HepG2 (cell line): ENCODE measurements around the gene EMP2. TPM values are rescaled to one million over a fixed set of nuclear protein-coding genes. Genes with fewer than 3 reads are reported as not detected.

Source experiments
- BCLAF1 ChIP-seq: fragments of 450-650 bp; IDR thresholded peaks from 2 replicates; pipeline ENCODE4 v1.6.1; 2017; ENCODE audit warnings: mild to moderate bottlenecking
- CEBPB ChIP-seq: IDR thresholded peaks from 2 replicates; pipeline ENCODE4 v1.6.1; 2011; ENCODE audit warnings: low read depth, low read length, improper control_type of control experiment, borderline replicate concordance
- GATAD2A ChIP-seq: IDR thresholded peaks from 2 replicates; pipeline ENCODE4 v1.6.1; 2016
- HMGA1 ChIP-seq: sonication (generic); formaldehyde crosslinking; conservative IDR thresholded peaks from 2 replicates; pipeline ENCODE4 v1.4.0; 2020; ENCODE audit warnings: missing genetic modification reagents
- KDM3A ChIP-seq: IDR thresholded peaks from 2 replicates; pipeline ENCODE4 v1.6.1; 2018; ENCODE audit warnings: low read depth, missing compliant biosample characterization
- KLF16 ChIP-seq, 2 experiments: sonication (generic) in 1 of 2; formaldehyde crosslinking in 1 of 2; IDR thresholded peaks; 2 replicates each; pipeline versions ENCODE4 v1.6.1 to v1.8.0; 2016 to 2023; ENCODE audit warnings: missing genetic modification reagents in 2 of 2, missing compliant biosample characterization in 1 of 2
- MAZ ChIP-seq, 2 experiments: sonication (generic) in 1 of 2; formaldehyde crosslinking in 1 of 2; IDR thresholded peaks; 2 replicates each; pipeline versions ENCODE4 v1.5.0 to v1.6.1; 2012 to 2020; ENCODE audit warnings: low read depth in 2 of 2, mild to moderate bottlenecking in 2 of 2, borderline replicate concordance in 1 of 2, improper control_type of control experiment in 1 of 2, low read length in 1 of 2, missing genetic modification reagents in 1 of 2, moderate library complexity in 1 of 2
- NFYC ChIP-seq: IDR thresholded peaks from 2 replicates; pipeline ENCODE4 v1.6.1; 2016; ENCODE audit warnings: missing genetic modification reagents, missing compliant biosample characterization
- NR2F2 ChIP-seq: IDR thresholded peaks from 2 replicates; pipeline ENCODE4 v1.6.1; 2012; ENCODE audit warnings: low read depth, inconsistent platforms, borderline replicate concordance
- SALL1 ChIP-seq: sonication (generic); formaldehyde crosslinking; IDR thresholded peaks from 2 replicates; pipeline ENCODE4 v1.8.0; 2022; ENCODE audit warnings: mild to moderate bottlenecking, missing genetic modification reagents
- SAP130 ChIP-seq: IDR thresholded peaks from 2 replicates; pipeline ENCODE4 v1.6.1; 2016; ENCODE audit warnings: low read depth
- SKI ChIP-seq: fragments of 450-650 bp; IDR thresholded peaks from one replicate; pipeline ENCODE4 v1.6.1; 2018; ENCODE audit warnings: mild to moderate bottlenecking; ENCODE audit not compliant: partially characterized antibody
- SP2 ChIP-seq: sonication (generic); formaldehyde crosslinking; IDR thresholded peaks from 2 replicates; pipeline ENCODE4 v1.5.1; 2020; ENCODE audit warnings: mild to moderate bottlenecking, missing genetic modification reagents
- TAF1 ChIP-seq: sonication (generic); formaldehyde crosslinking; IDR thresholded peaks from 2 replicates; pipeline ENCODE4 v1.4.0; 2020; ENCODE audit warnings: missing genetic modification reagents
- TCF12 ChIP-seq, 2 experiments: fragments of 450-650 bp in 1 of 2; sonication (generic) in 1 of 2; formaldehyde crosslinking in 1 of 2; IDR thresholded peaks; 2 replicates each; pipeline versions ENCODE4 v1.6.1 to v1.8.0; 2017 to 2022; ENCODE audit warnings: antibody characterized with exemption in 1 of 2, mild to moderate bottlenecking in 1 of 2, missing genetic modification reagents in 1 of 2, moderate library complexity in 1 of 2
- THYN1 ChIP-seq: sonication (generic); formaldehyde crosslinking; IDR thresholded peaks from 2 replicates; pipeline ENCODE4 v1.8.1; 2023; ENCODE audit warnings: low read depth, mild to moderate bottlenecking, moderate library complexity, missing genetic modification reagents, borderline replicate concordance
- ZBTB46 ChIP-seq: sonication (generic); formaldehyde crosslinking; IDR thresholded peaks from 2 replicates; pipeline ENCODE4 v1.4.0; 2020; ENCODE audit warnings: mild to moderate bottlenecking, missing genetic modification reagents, borderline replicate concordance
- ZBTB7B ChIP-seq: sonication (generic); formaldehyde crosslinking; IDR thresholded peaks from 2 replicates; pipeline ENCODE4 v1.4.0; 2020; ENCODE audit warnings: missing genetic modification reagents
- ZNF432 ChIP-seq: sonication (generic); formaldehyde crosslinking; IDR thresholded peaks from 2 replicates; pipeline ENCODE4 v1.5.0; 2020; ENCODE audit warnings: missing genetic modification reagents, mild to moderate bottlenecking, borderline replicate concordance
- ZNF512 ChIP-seq: sonication (generic); formaldehyde crosslinking; IDR thresholded peaks from 2 replicates; pipeline ENCODE4 v1.4.0; 2020; ENCODE audit warnings: mild to moderate bottlenecking, missing genetic modification reagents
- ZNF567 ChIP-seq: sonication (generic); formaldehyde crosslinking; IDR thresholded peaks from 2 replicates; pipeline ENCODE4 v1.8.1; 2023; ENCODE audit warnings: mild to moderate bottlenecking, missing genetic modification reagents, borderline replicate concordance
- ZNF576 ChIP-seq: sonication (generic); formaldehyde crosslinking; IDR thresholded peaks from 2 replicates; pipeline ENCODE4 v1.4.0; 2020; ENCODE audit warnings: mild to moderate bottlenecking, missing genetic modification reagents
- ZNF615 ChIP-seq: sonication (generic); formaldehyde crosslinking; IDR thresholded peaks from 2 replicates; pipeline ENCODE4 v1.5.0; 2020; ENCODE audit warnings: mild to moderate bottlenecking, missing genetic modification reagents, borderline replicate concordance
- ZNF724P ChIP-seq: sonication (generic); formaldehyde crosslinking; IDR thresholded peaks from 2 replicates; pipeline ENCODE4 v1.8.0; 2022; ENCODE audit warnings: missing genetic modification reagents, borderline replicate concordance
- ZNF850 ChIP-seq: sonication (generic); formaldehyde crosslinking; conservative IDR thresholded peaks from 2 replicates; pipeline ENCODE4 v1.9.0; 2021; ENCODE audit warnings: mild to moderate bottlenecking, missing genetic modification reagents
- polyA plus RNA-seq, 8 experiments: library from polyadenylated mRNA; depleted of rRNA in 3 of 8; stranded (reverse) in 7 of 8; unstranded in 1 of 8; fragments of >200 nt; fragmentation: Illumina TruSeq in 4 of 8; extraction: Trizol in 4 of 8; gene quantifications; 2 replicates each; pipeline versions ENCODE4 v1.2.1 to v1.2.3, GENCODE V29; 2011 to 2016; ENCODE audit warnings: low read depth in 4 of 8, missing spikeins in 1 of 8, mixed read lengths in 1 of 8; ENCODE audit not compliant: insufficient read depth in 1 of 8
- total RNA-seq, 5 experiments: library from RNA; depleted of rRNA; stranded (reverse); fragments of >200 nt; fragmentation: Illumina TruSeq; extraction: Trizol; gene quantifications; 2 replicates each; pipeline ENCODE4 v1.2.3, GENCODE V29; 2016; ENCODE audit warnings: low read depth in 1 of 5

The EMP2 gene
- total and polyA plus RNA-seq, 2 of the 13 experiments (the other 11 are each of a cell fraction or from before 2014, with no cell fraction given) = 24.6 to 91.2 TPM

GRCh38 chr16:10609402-10609774, 29.0 kb upstream of the EMP2 start (continued):
- TF ChIP-seq ZNF512 (no peak), KDM3A (CRISPR knock-in tag) (no peak), THYN1 (no peak), HMGA1 (CRISPR knock-in tag) (no peak), ZNF567 (CRISPR knock-in tag) (0 out of 2 replicates have a peak, but pooled peaks have one; percentile 13), ZBTB7B (CRISPR knock-in tag) (no peak), TAF1 (CRISPR knock-in tag) (no peak), ZNF850 (CRISPR knock-in tag) (no peak), MAZ (IDR thresholded peaks at IDR 0.05; ENCODE audit: borderline replicate concordance, low read depth, low read length) (no peak), MAZ (CRISPR knock-in tag; IDR thresholded peaks at IDR 0.05; ENCODE audit: low read depth) (peak; percentile 21; the same call in 1 of the 2 replicates), CEBPB (no peak), SP2 (no peak), ZNF432 (no peak), NR2F2 (no peak), SAP130 (CRISPR knock-in tag) (peak; percentile 31; the same call in 1 of the 2 replicates), ZBTB46 (CRISPR knock-in tag) (no peak), ZNF615 (CRISPR knock-in tag) (no peak), ZNF724P (CRISPR knock-in tag) (peak; percentile 84; the same call in 1 of the 2 replicates), SALL1 (no peak), KLF16 (CRISPR knock-in tag; IDR thresholded peaks at IDR 0.05) (no peak), TCF12 (IDR thresholded peaks at IDR 0.05) (no peak), TCF12 (CRISPR knock-in tag; IDR thresholded peaks at IDR 0.05) (no peak), SKI (no peak), ZNF576 (no peak), NFYC (no peak), GATAD2A (CRISPR knock-in tag) (0 out of 2 replicates have a peak, but pooled peaks have one; percentile 23), BCLAF1 (no peak)
